Stomach (tissue), 9 donors: ENCODE results near the gene ZNF469. TPM values are rescaled to one million over a fixed set of nuclear protein-coding genes. Genes with fewer than 3 reads are reported as not detected.

Experiments used
- DNase-seq, 2 donors: peaks; one replicate each; pipeline versions ENCODE4 v3.0.0 to v3.0.0-alpha.2; 2013 to 2019
- H3K27ac ChIP-seq, 5 donors: fragments of 200-600 bp in 4 of 5; sonication (generic) in 4 of 5; one replicate each; pipeline ENCODE4 v1.5.1; 2013 to 2019; ENCODE audit warnings: mild to moderate bottlenecking in 1 of 5, moderate library complexity in 1 of 5
- H3K27me3 ChIP-seq, 3 donors: fragments of 200-600 bp; sonication (generic); one replicate each; pipeline ENCODE4 v1.5.1; 2017 to 2019; ENCODE audit warnings: mixed run types in 1 of 3
- H3K36me3 ChIP-seq, 4 donors: fragments of 200-600 bp; sonication (generic); 1 replicate in 3 of 4; 2 replicates in 1 of 4; pipeline ENCODE4 v1.5.1; 2016 to 2019
- H3K4me1 ChIP-seq, 4 donors: fragments of 200-600 bp; sonication (generic); one replicate each; pipeline ENCODE4 v1.5.1; 2016 to 2019
- H3K4me3 ChIP-seq, 4 donors: fragments of 200-600 bp; sonication (generic) in 3 of 4; one replicate each; pipeline ENCODE4 v1.5.1; 2016 to 2019; ENCODE audit warnings: mild to moderate bottlenecking in 1 of 4
- H3K9me3 ChIP-seq, 4 donors: fragments of 200-600 bp; sonication (generic); one replicate each; pipeline ENCODE4 v1.5.1; 2016 to 2019
- CTCF ChIP-seq, 7 experiments: fragments of 450-650 bp in 4 of 7; fragments of 200-600 bp in 3 of 7; sonication (generic) in 3 of 7; IDR thresholded peaks; one replicate each; pipeline ENCODE4 v1.5.1; 2016 to 2019; ENCODE audit warnings: antibody characterized with exemption in 7 of 7, control low read depth in 2 of 7, mild to moderate bottlenecking in 1 of 7
- EP300 ChIP-seq: sonication (generic); formaldehyde crosslinking; IDR thresholded peaks from one replicate; pipeline ENCODE4 v1.6.1; 2017; ENCODE audit warnings: antibody characterized with exemption
- POLR2A ChIP-seq, 4 donors: fragments of 450-650 bp; IDR thresholded peaks; one replicate each; pipeline ENCODE4 v1.6.1; 2016; ENCODE audit warnings: antibody characterized with exemption in 4 of 4, control low read depth in 2 of 4, mild to moderate bottlenecking in 1 of 4, moderate library complexity in 1 of 4
- POLR2AphosphoS5 ChIP-seq, 3 donors: sonication (generic); formaldehyde crosslinking; IDR thresholded peaks; one replicate each; pipeline ENCODE4 v1.6.1; 2016; ENCODE audit warnings: antibody characterized with exemption in 3 of 3
- WGBS, 5 donors: extraction: QIAGEN DNeasy Blood & Tissue Kit in 3 of 5; methylation state at CpG; one replicate each; pipeline versions ENCODE4 v1.1.5 to v1.1.7; 2013 to 2018; 5-methylcytosine and 5-hydroxymethylcytosine counted together
- intact Hi-C: fragments of 100-400 bp; cut with DNase I; formaldehyde crosslinking; loops from one replicate; pipeline ENCODE4 v1.15.1; 2023; ENCODE audit warnings: low total_unique reads
- polyA plus RNA-seq, 3 donors: library from polyadenylated mRNA; stranded (reverse); fragments of 200-250 nt; gene quantifications; one replicate each; pipeline ENCODE4 v1.2.3, GENCODE V29; 2013
- total RNA-seq, 5 donors: library from RNA; depleted of rRNA; stranded (reverse); fragments of >200 nt; gene quantifications; one replicate each; pipeline versions ENCODE4 v1.1.0 to v1.2.3, GENCODE V29; 2014 to 2016
- donor health status: healthy with polysubstance abuse.
- donor health status: Bipolar disorder and iron deficiency.
- donor health status: healthy.

ZNF469 gene
- total and polyA plus RNA-seq, 8 donors = under 0.01 to 6.2 (median 0.24) TPM

GRCh38 chr16:88400186-88400585 lies 17.4 kb downstream of the ZNF469 start:
- H3K4me3 ChIP-seq = no peak overlapping the region
- no peaks in the 10 kb centered on the region for H3K36me3 ChIP-seq
- H3K9me3 ChIP-seq = no peaks in the 10 kb centered on the region
- no peak overlapping the region for H3K27ac ChIP-seq
- peaks cover 0 to 2% (median under 1%) of the 10 kb centered on the region in 4 donors for H3K4me1 ChIP-seq
- TF ChIP-seq CTCF (IDR thresholded peaks at IDR 0.05) = no peak
- no peak for TF ChIP-seq EP300
- no peak for TF ChIP-seq POLR2AphosphoS5 (IDR thresholded peaks at IDR 0.05)
- no peak for TF ChIP-seq POLR2A (IDR thresholded peaks at IDR 0.05)
- DNase-seq = no peak
- no peaks in the 10 kb centered on the region for H3K27me3 ChIP-seq
- intact Hi-C loops = no loop called here
- WGBS, 5 donors = 85 to 98% (median 95%) methylated on average over 2 to 9 of the region's 9 CpGs

- Histone ChIP-seq H3K4me1 (peaks cover 9 to 15% (median 14%) of the 10 kb centered on the region in 4 donors), H3K4me3 (no peak overlapping the region), H3K27me3 (peaks cover 0 to 7% (median 0%) of the 10 kb centered on the region in 3 donors), H3K9me3 (no peaks in the 10 kb centered on the region), H3K27ac (no peak overlapping the region), H3K36me3 (no peaks in the 10 kb centered on the region)
- no peak for TF ChIP-seq POLR2AphosphoS5 (IDR thresholded peaks at IDR 0.05)
- TF ChIP-seq CTCF (IDR thresholded peaks at IDR 0.05) = no peak
- TF ChIP-seq EP300 = no peak
- no peak for TF ChIP-seq POLR2A (IDR thresholded peaks at IDR 0.05)
- WGBS, 5 donors = 59 to 88% (median 78%) methylated on average over 3 of the region's 3 CpGs
- DNase-seq = no peak
- intact Hi-C loops = no loop called here
These were observed 19.0 kb downstream of the ZNF469 start for GRCh38 chr16:88401604-88402246.

GRCh38 chr16:88402551-88403240 lies 19.9 kb downstream of the ZNF469 start:
- H3K4me1 ChIP-seq = peaks cover 9 to 15% (median 14%) of the 10 kb centered on the region in 4 donors
- no peak overlapping the region for H3K4me3 ChIP-seq
- no peaks in the 10 kb centered on the region for H3K9me3 ChIP-seq
- no peaks in the 10 kb centered on the region for H3K36me3 ChIP-seq
- H3K27me3 ChIP-seq = peaks cover 0 to 10% (median 0%) of the 10 kb centered on the region in 3 donors
- DNase-seq = no peak
- 77 to 84% (median 79%) methylated on average over 19 to 24 of the region's 24 CpGs for WGBS, 5 donors
- TF ChIP-seq EP300 (no peak), POLR2A (IDR thresholded peaks at IDR 0.05) (no peak), CTCF (IDR thresholded peaks at IDR 0.05) (no peak), POLR2AphosphoS5 (IDR thresholded peaks at IDR 0.05) (no peak)
- H3K27ac ChIP-seq = no peak overlapping the region
- intact Hi-C loops = no loop called here

- peaks cover 9 to 15% (median 14%) of the 10 kb centered on the region in 4 donors for H3K4me1 ChIP-seq
- no peak overlapping the region for H3K27ac ChIP-seq
- WGBS, 5 donors = 78 to 87% (median 81%) methylated on average over 19 to 22 of the region's 22 CpGs
- H3K27me3 ChIP-seq = peaks cover 0 to 10% (median 0%) of the 10 kb centered on the region in 3 donors
- no peaks in the 10 kb centered on the region for H3K36me3 ChIP-seq
- intact Hi-C loops = no loop called here
- DNase-seq = no peak
- TF ChIP-seq CTCF (IDR thresholded peaks at IDR 0.05) (no peak), POLR2AphosphoS5 (IDR thresholded peaks at IDR 0.05) (no peak), EP300 (no peak), POLR2A (IDR thresholded peaks at IDR 0.05) (no peak)
- H3K4me3 ChIP-seq = no peak overlapping the region
- no peaks in the 10 kb centered on the region for H3K9me3 ChIP-seq
These were observed 21.2 kb downstream of the ZNF469 start for GRCh38 chr16:88403794-88404581.
